Cardiac ventricle fibroblast (primary cell): ENCODE data around the gene PIMREG. TPM values are rescaled to one million over a fixed set of nuclear protein-coding genes. Genes with fewer than 3 reads are reported as not detected.

Experiments used
- total RNA-seq: library from RNA; depleted of rRNA; stranded (reverse); fragments of >200 nt; gene quantifications from 2 replicates; pipeline ENCODE4 v1.2.3, GENCODE V29; 2015

The PIMREG gene, protein sequence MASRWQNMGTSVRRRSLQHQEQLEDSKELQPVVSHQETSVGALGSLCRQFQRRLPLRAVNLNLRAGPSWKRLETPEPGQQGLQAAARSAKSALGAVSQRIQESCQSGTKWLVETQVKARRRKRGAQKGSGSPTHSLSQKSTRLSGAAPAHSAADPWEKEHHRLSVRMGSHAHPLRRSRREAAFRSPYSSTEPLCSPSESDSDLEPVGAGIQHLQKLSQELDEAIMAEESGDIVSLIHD
- total RNA-seq: 4.3 and 6.6 TPM in 2 replicates

DNA sequence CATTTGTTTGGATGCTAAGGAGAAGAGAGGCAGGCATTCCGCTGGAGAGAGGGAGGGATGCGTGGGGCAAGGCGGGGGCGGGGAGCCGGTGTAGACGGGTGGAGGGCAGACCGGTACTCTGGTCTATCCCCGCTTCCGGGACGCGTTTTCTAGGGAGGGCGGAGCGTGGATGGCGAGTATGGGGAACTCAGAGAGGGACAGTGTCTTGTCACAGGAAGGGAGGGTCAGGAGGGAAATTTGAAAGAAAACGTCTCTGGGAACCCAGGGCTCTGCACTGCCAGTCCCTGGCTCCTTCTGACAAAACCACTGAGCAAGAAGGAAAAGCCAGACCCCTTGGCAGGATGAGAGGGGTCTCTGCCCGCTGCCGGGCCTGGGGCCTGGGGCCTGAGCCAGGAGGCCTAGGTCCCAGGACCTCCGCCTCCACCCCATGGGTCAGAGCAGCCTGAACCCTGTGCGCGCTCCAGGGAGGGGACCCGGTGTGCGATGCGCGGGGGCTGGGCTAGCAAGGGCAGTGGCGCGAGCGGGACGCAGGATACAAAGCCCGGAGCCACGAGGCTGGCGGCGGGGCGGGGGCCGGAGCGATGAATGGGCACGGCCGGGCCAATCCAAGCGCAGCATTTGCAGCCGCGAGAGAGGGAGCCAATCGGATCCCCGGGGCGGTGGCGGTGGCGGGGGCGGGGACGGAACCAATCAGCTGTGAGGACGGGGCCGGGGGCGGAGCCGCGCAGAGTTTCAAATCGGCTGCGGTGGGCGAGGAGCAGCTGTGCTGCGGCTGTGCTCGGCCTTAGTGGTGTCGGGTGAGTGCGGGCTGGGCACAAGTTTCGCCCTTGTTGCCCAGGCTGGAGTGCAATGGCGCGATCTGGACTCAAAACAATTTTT lies at the start of gene PIMREG:
Gene PIMREG (plus strand): TSS at position 764 of the 879 bp plus-strand sequence. CDS start 656 bp downstream, outside the sequence.

DNA sequence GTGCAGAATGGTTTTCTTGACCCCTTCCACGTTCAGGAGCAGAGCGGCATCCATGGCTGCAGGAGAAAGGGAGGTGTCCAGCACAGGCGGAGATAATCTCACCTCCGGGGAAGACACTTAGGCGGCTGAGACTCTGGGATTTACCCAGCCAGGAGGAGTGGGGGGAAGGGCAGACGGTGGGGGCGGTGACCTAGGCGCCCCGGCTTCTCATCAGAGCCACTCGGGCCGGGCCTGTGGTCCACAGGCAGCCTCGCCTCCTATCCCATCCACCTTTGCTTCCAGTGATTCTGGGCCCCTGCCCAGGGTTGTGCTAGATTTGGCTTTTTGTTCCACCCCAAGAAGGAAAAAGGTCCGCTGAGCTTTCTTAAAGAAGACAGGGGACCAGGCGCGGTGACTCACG lies 9.2 kb upstream of the PIMREG start, which contains the start of gene AIPL1:
Gene AIPL1 (minus strand): TSS at position 71 of the 400 bp plus-strand sequence. CDS start 17 bp downstream, at position 54.

Other genes starting within 250 kb of the PIMREG start
- gene AIPL1, start 9.3 kb upstream of the PIMREG start, total RNA-seq: not detected in 2 replicates
- gene PITPNM3, start 112.1 kb downstream of the PIMREG start, total RNA-seq: 0.62 and 1.2 TPM in 2 replicates
- 8.0 and 10.5 TPM in 2 replicates for gene KIAA0753, start 196.3 kb downstream of the PIMREG start, total RNA-seq
- gene TXNDC17, start 196.6 kb downstream of the PIMREG start, total RNA-seq: 172 and 183 TPM in 2 replicates
- gene MED31, start 207.2 kb downstream of the PIMREG start, total RNA-seq: 5.1 and 10.7 TPM in 2 replicates
- 0.54 and 0.94 TPM in 2 replicates for gene C17orf100, start 207.3 kb downstream of the PIMREG start, total RNA-seq